Activated naive CD4-positive, alpha-beta T cell (primary cell): ENCODE data around the gene LRRC7.

Experiments used
- DNase-seq, 4 experiments: peaks; one replicate each; lab custom pipeline; 2025; lab: John Stamatoyannopoulos, UW

The LRRC7 gene

GRCh38 chr1:70093250-70093975 is 525.7 kb downstream of the LRRC7 start:
- DNase-seq, result no peak

GRCh38 chr1:70101231-70101630 is 533.5 kb downstream of the LRRC7 start:
- DNase-seq, result no peak

- DNase-seq, result no peak
Measured at GRCh38 chr1:70101774-70102173, 534.1 kb downstream of the LRRC7 start.

GRCh38 chr1:70103770-70104169 is 536.0 kb downstream of the LRRC7 start:
- DNase-seq, result no peak

GRCh38 chr1:70109241-70109640 is 541.5 kb downstream of the LRRC7 start:
- no peak for DNase-seq

- DNase-seq, result no peak
Measured at GRCh38 chr1:70112838-70113237, 545.1 kb downstream of the LRRC7 start.

GRCh38 chr1:70115315-70115714 is 547.6 kb downstream of the LRRC7 start:
- DNase-seq, result no peak

- DNase-seq, result no peak
Measured at GRCh38 chr1:70117046-70117445, 549.3 kb downstream of the LRRC7 start.

- no peak for DNase-seq
Measured at GRCh38 chr1:70134148-70134547, 566.4 kb downstream of the LRRC7 start.

GRCh38 chr1:70140343-70140742 is 572.6 kb downstream of the LRRC7 start:
- no peak for DNase-seq

- no peak for DNase-seq
Measured at GRCh38 chr1:70140894-70141293, 573.2 kb downstream of the LRRC7 start.

GRCh38 chr1:70142075-70142474 is 574.4 kb downstream of the LRRC7 start:
- no peak for DNase-seq

- DNase-seq, result no peak
Measured at GRCh38 chr1:70143048-70143659, 575.4 kb downstream of the LRRC7 start.

- DNase-seq, result no peak
Measured at GRCh38 chr1:70146488-70146887, 578.8 kb downstream of the LRRC7 start.

GRCh38 chr1:70150444-70150843 is 582.7 kb downstream of the LRRC7 start:
- DNase-seq, result no peak

- DNase-seq, result no peak
Measured at GRCh38 chr1:70153739-70154138, 586.0 kb downstream of the LRRC7 start.

- DNase-seq, result no peak
Measured at GRCh38 chr1:70156529-70157120, 588.9 kb downstream of the LRRC7 start.

- no peak for DNase-seq
Measured at GRCh38 chr1:70164350-70164749, 596.6 kb downstream of the LRRC7 start.

GRCh38 chr1:70168283-70168682 is 600.6 kb downstream of the LRRC7 start:
- no peak for DNase-seq

- no peak for DNase-seq
Measured at GRCh38 chr1:70169018-70169839, 601.5 kb downstream of the LRRC7 start.

- no peak for DNase-seq
Measured at GRCh38 chr1:70171512-70171911, 603.8 kb downstream of the LRRC7 start.
